GM10847 (cell line): Measurements from ENCODE around the gene METTL14.

ENCODE experiments used
- POLR2A ChIP-seq: IDR thresholded peaks from 2 replicates; pipeline ENCODE4 v1.6.1; 2011; ENCODE audit not compliant: insufficient read length; ENCODE audit errors: extremely low read depth

METTL14 gene

GRCh38 chr4:118730683-118731082, 45.5 kb downstream of the METTL14 start:
- no peak for TF ChIP-seq POLR2A

- no peak for TF ChIP-seq POLR2A
Measured at GRCh38 chr4:118732591-118733330, 47.6 kb downstream of the METTL14 start.

- TF ChIP-seq POLR2A = no peak
Measured at GRCh38 chr4:118734491-118735205, 49.5 kb downstream of the METTL14 start.

- TF ChIP-seq POLR2A = no peak
Measured at GRCh38 chr4:118736900-118737299, 51.7 kb downstream of the METTL14 start.

DNA sequence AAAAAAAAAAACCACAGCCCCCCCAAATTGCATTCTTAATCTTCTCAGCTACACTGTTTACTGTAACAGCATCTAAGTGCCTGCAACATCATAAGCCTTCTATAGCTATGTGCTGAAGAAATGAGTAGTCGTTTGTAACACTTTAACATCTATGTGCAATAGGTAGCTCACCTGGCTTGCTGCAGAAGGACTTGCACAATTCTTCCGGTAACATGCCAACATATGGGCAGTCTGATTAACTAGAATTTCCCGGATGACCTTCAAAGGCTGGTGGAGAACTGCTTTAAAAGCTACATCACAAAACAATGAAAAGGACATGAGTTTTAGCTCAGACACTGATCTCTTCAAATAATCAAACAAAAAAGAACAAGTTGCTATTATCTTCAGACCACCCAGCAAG, 52.9 kb downstream of the METTL14 start:
- TF ChIP-seq POLR2A = no peak

GRCh38 chr4:118739022-118739713, 54.0 kb downstream of the METTL14 start:
- no peak for TF ChIP-seq POLR2A

- no peak for TF ChIP-seq POLR2A
Measured at GRCh38 chr4:118740869-118741268, 55.7 kb downstream of the METTL14 start.

DNA sequence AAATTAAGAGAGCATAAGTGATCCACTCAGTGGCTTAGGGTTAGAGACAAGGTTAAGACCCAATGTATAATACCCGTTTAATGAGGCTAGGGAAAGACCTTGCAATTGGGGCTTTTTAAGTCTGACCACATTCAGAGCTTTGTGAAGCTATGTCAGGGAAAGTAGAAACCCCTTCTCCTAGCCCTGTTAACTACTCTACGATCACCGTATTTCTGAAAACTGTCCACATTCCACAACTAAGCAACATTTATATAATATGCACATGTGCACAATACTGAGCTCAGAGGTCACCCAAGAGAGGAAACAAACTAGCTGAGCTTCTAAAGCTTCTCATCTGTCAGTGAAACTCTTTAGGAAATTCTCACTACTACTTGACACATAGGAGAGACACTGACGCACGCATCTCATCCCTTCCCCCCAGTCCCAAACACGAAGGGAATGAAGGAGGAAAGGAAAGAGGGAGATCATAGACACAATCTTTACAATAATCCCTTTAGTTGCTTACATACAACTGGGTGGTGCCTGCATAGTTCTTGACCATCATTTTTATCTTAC, 56.2 kb downstream of the METTL14 start:
- TF ChIP-seq POLR2A = no peak

DNA sequence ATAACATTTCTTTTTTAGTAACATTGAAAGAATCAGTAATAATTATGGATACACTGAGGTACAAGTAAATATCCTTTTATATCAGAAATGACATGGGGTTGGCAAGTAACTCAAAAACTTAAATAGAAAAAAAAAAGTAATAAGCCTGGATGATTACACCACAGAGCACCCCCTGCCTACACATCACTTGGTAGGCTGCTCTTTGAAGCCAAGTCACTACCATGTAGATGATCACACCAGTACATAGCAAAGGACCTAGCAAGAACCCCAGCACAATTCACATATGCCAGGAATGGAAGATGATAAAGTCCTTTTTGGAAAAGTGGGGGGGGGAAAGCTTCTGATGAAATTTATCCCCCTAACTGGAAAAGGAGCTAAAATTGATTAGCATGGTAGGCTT, 56.9 kb downstream of the METTL14 start:
- TF ChIP-seq POLR2A = no peak

DNA sequence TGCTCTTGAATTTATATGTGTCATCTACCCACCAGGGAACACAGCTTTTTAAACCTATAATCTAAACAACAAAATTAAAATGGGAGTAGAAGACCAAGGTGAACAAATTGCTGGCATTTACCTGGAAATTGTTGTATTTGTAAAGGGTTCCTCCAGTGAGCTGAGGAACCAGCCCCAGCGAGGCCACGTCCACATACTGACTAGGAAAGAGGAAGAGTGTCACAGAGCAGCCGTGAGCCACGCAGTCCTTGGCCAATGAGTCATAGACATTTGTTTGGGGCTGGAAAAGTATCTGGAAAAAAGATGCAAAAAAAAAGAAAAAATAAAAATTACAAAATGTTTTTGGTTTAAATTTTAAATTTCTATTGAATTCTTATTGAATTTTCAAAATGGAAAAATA, 58.7 kb downstream of the METTL14 start:
- no peak for TF ChIP-seq POLR2A

GRCh38 chr4:118745357-118745756, 60.2 kb downstream of the METTL14 start:
- no peak for TF ChIP-seq POLR2A

DNA sequence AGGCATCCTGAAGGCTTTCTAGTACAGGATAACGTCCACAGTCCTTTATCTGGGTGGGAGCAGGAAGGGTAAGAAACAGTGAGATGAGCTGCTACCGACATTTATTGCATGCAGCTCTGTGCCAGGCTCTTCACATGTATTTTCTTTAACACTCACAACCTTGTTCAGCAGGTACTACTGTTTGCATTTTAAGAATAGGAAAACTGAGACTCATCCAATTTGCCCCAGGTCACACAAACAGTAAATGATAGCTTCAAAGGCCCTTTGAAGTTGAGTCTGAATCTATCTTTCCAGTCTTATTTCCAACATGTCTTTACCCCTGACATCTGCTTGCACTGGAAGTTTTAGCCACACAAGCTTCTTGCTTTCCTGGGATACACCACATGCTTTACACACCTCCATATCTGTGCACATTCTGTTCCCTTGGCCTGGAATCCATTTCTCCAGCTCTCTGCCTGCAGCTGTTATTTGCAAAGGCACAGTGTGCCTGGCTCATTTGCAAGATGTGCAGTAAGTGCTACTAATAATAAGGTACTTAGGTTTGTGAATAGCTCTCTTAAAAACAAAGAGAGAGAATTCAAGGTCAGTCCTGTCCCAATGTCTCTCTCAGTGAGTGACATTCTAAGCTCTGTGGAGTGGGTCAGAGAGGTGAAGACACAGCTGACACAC, 61.2 kb downstream of the METTL14 start:
- TF ChIP-seq POLR2A = no peak

DNA sequence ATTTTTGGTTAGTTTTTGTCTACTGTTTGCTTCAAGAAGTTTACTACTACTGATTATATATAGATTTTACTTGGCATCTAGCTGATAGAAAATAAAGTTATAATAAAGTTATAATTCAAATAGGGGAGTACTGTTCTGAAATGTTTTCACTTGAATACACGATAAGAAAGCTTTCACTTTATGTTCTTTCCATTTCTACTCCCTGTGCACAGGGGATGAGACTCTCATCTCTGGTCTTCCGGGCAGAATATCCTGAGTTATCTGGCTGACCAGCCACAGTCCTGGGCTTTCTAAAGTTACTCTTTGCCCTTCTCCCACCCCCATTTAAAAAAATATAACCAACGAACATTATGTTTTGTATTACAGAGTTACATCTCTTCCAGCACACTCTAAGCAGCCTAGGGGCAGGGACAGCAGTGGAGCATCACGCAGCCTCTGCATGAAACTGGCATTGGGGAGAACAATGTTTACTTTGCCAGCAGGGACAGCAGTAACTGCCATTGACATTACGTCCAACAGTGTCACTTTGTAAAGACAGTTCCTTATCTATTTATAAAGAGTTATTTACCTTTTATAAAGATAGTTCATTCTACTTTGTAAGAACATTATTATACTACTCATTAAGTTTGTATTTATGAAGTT, 64.3 kb downstream of the METTL14 start:
- no peak for TF ChIP-seq POLR2A

DNA sequence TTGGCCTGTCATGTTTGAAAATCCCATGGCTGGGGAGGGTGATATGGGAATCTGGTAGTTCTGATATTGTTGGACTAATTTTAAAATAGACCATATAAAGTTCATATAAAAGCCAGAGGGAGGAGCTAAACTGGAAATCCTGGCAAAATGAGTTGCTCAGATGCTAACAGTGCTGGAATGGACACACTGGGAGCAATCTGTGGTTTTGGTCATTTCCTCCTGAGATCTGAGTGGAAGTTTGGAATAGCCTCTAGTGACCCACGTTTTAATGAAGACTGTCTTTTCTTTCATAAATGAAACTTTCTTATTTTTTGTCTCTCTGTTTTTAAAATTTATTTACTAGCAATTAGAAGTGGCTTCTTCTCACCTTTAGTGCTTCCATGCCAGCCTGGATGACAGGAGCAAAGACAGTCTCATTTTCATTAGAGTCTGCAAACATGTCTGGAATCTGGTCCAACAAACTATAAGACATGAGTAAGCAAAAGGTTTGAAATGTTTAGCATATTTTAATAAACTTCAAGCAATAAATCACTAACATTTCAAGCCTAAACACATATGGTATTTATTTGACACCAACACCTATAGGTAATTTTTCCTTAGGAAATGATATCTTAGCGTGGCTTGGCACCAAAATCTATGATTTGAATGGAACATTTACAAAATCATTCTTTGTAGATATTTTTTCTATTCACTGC, 66.6 kb downstream of the METTL14 start:
- no peak for TF ChIP-seq POLR2A
